Left kidney (tissue), 2 donors: ENCODE results near the gene OLIG1. TPM values are rescaled to one million over a fixed set of nuclear protein-coding genes. Genes with fewer than 3 reads are reported as not detected.

Experiments
- DNase-seq: peaks from one replicate; pipeline ENCODE4 v3.0.0-alpha.2; 2013
- polyA plus RNA-seq: library from polyadenylated mRNA; unstranded; fragments of 120-200 nt; gene quantifications from one replicate; pipeline ENCODE4 v1.2.1, GENCODE V29; 2013; ENCODE audit not compliant: insufficient read length

The OLIG1 gene
- polyA plus RNA-seq, 1 donor, result 0.15 TPM

GRCh38 chr21:33031152-33031911 lies 38.6 kb upstream of the OLIG1 start:
- no peak for DNase-seq

- DNase-seq, result no peak
Measured at GRCh38 chr21:33032434-33033047, 37.4 kb upstream of the OLIG1 start.

GRCh38 chr21:33033094-33033951 lies 36.6 kb upstream of the OLIG1 start:
- DNase-seq, result no peak

- DNase-seq, result no peak
Measured at GRCh38 chr21:33033961-33034413, 36.0 kb upstream of the OLIG1 start.

GRCh38 chr21:33035147-33035546 lies 34.8 kb upstream of the OLIG1 start:
- DNase-seq, result no peak

GRCh38 chr21:33036430-33037162 lies 33.3 kb upstream of the OLIG1 start:
- DNase-seq, result no peak

GRCh38 chr21:33037501-33037900 lies 32.4 kb upstream of the OLIG1 start:
- DNase-seq, result no peak

GRCh38 chr21:33039536-33039935 lies 30.4 kb upstream of the OLIG1 start:
- no peak for DNase-seq

- no peak for DNase-seq
Measured at GRCh38 chr21:33040215-33040614, 29.7 kb upstream of the OLIG1 start.

- DNase-seq, result no peak
Measured at GRCh38 chr21:33041981-33042380, 28.0 kb upstream of the OLIG1 start.

GRCh38 chr21:33042812-33043211 lies 27.1 kb upstream of the OLIG1 start:
- no peak for DNase-seq

GRCh38 chr21:33046455-33046854 lies 23.5 kb upstream of the OLIG1 start:
- no peak for DNase-seq

- DNase-seq, result no peak
Measured at GRCh38 chr21:33047231-33047630, 22.7 kb upstream of the OLIG1 start.

GRCh38 chr21:33051925-33052324 lies 18.0 kb upstream of the OLIG1 start:
- no peak for DNase-seq

- no peak for DNase-seq
Measured at GRCh38 chr21:33053951-33054350, 16.0 kb upstream of the OLIG1 start.

- no peak for DNase-seq
Measured at GRCh38 chr21:33055991-33056390, 13.9 kb upstream of the OLIG1 start.

- DNase-seq, result no peak
Measured at GRCh38 chr21:33057385-33057940, 12.5 kb upstream of the OLIG1 start.

GRCh38 chr21:33058527-33058926 lies 11.4 kb upstream of the OLIG1 start:
- no peak for DNase-seq

GRCh38 chr21:33058957-33059356 lies 11.0 kb upstream of the OLIG1 start:
- DNase-seq, result no peak

- DNase-seq, result no peak
Measured at GRCh38 chr21:33059380-33059841, 10.5 kb upstream of the OLIG1 start.

GRCh38 chr21:33061233-33061632 lies 8.7 kb upstream of the OLIG1 start:
- DNase-seq, result no peak
